Left lung (tissue), 10 donors: ENCODE data around the gene PPEF2. TPM values are rescaled to one million over a fixed set of nuclear protein-coding genes. Genes with fewer than 3 reads are reported as not detected.

Experiments used
- ATAC-seq: fragments of 200-7000 bp; cut with Tn5 transposase; one replicate; pipeline ENCODE4 v1.9.1; 2020; ENCODE audit warnings: moderate library complexity
- DNase-seq, 4 donors: peaks; one replicate each; pipeline ENCODE4 v3.0.0-alpha.2; 2013 to 2020
- H3K27ac ChIP-seq, 2 donors: fragments of 200-600 bp; sonication (generic) in 1 of 2; one replicate each; pipeline versions ENCODE4 v1.5.0 to v1.8.0; 2020 to 2021
- H3K27me3 ChIP-seq, 2 donors: fragments of 200-600 bp; sonication (generic) in 1 of 2; one replicate each; pipeline versions ENCODE4 v1.5.0 to v1.8.0; 2020 to 2021
- H3K36me3 ChIP-seq, 2 donors: fragments of 200-600 bp; sonication (generic) in 1 of 2; one replicate each; pipeline versions ENCODE4 v1.5.0 to v1.8.0; 2020 to 2021
- H3K4me1 ChIP-seq, 2 donors: fragments of 200-600 bp; one replicate each; pipeline ENCODE4 v1.8.0; 2021
- H3K4me3 ChIP-seq, 2 donors: fragments of 200-600 bp; sonication (generic) in 1 of 2; one replicate each; pipeline versions ENCODE4 v1.5.0 to v1.8.0; 2020 to 2021; ENCODE audit warnings: mild to moderate bottlenecking in 1 of 2
- H3K9me3 ChIP-seq, 2 donors: fragments of 200-600 bp; sonication (generic) in 1 of 2; one replicate each; pipeline versions ENCODE4 v1.5.0 to v1.8.0; 2020 to 2021
- CTCF ChIP-seq, 2 donors: fragments of 200-600 bp; sonication (generic) in 1 of 2; IDR thresholded peaks; one replicate each; pipeline versions ENCODE4 v1.5.0 to v1.8.0; 2021; ENCODE audit warnings: antibody characterized with exemption in 2 of 2
- intact Hi-C, 2 donors: fragments of 100-400 bp; cut with DNase I; formaldehyde crosslinking; loops; one replicate each; pipeline versions ENCODE4 v1.11.2 to v1.14.2; 2022
- polyA plus RNA-seq, 6 donors: library from polyadenylated mRNA; unstranded; fragments of 120-200 nt; gene quantifications; one replicate each; pipeline ENCODE4 v1.2.1, GENCODE V29; 2013; ENCODE audit not compliant: insufficient read length in 6 of 6
- total RNA-seq, 2 donors: library from RNA; stranded (reverse); fragmentation: NEBNext Ultra II Directional; extraction: Animal tissue kit (Norgen Biotek cat#: 25700); gene quantifications; one replicate each; pipeline ENCODE4 v1.2.1, GENCODE V29; 2021
- donor health status: DM: no; HTN: yes; CAD: no.
- donor health status: DM: no; HTN: no; CAD: no.

PPEF2 gene
- total and polyA plus RNA-seq, 8 donors: 0.06 to 0.54 (median 0.26) TPM; not detected in 4

- no peak for TF ChIP-seq CTCF (IDR thresholded peaks at IDR 0.05)
- no peaks in the 10 kb centered on the region for H3K36me3 ChIP-seq
- no peaks in the 10 kb centered on the region for H3K27me3 ChIP-seq
- intact Hi-C loops: no loop called here
- DNase-seq (no peak), ATAC-seq (no peak)
- H3K9me3 ChIP-seq: no peaks in the 10 kb centered on the region
- peaks cover 0 to 8% of the 10 kb centered on the region in 2 donors for H3K4me1 ChIP-seq
- no peak overlapping the region for H3K27ac ChIP-seq
- H3K4me3 ChIP-seq: no peak overlapping the region
Observed at GRCh38 chr4:75898536-75898935, 3.7 kb downstream of the PPEF2 start.

GRCh38 chr4:75895744-75896314 is 6.4 kb downstream of the PPEF2 start:
- Histone ChIP-seq H3K36me3 (no peaks in the 10 kb centered on the region), H3K27ac (no peak overlapping the region), H3K4me1 (no peaks in the 10 kb centered on the region), H3K9me3 (no peaks in the 10 kb centered on the region), H3K4me3 (no peak overlapping the region), H3K27me3 (no peaks in the 10 kb centered on the region)
- intact Hi-C loops: no loop called here
- ATAC-seq (peak; percentile 88), DNase-seq (no peak)
- peak; percentile 35 to 59 for TF ChIP-seq CTCF (IDR thresholded peaks at IDR 0.05)

GRCh38 chr4:75892508-75892907 is 9.7 kb downstream of the PPEF2 start:
- no peaks in the 10 kb centered on the region for H3K9me3 ChIP-seq
- no peaks in the 10 kb centered on the region for H3K36me3 ChIP-seq
- intact Hi-C loops: no loop called here
- ATAC-seq (no peak), DNase-seq (no peak)
- no peaks in the 10 kb centered on the region for H3K4me1 ChIP-seq
- no peak overlapping the region for H3K4me3 ChIP-seq
- no peak overlapping the region for H3K27ac ChIP-seq
- no peaks in the 10 kb centered on the region for H3K27me3 ChIP-seq
- no peak for TF ChIP-seq CTCF (IDR thresholded peaks at IDR 0.05)

DNA sequence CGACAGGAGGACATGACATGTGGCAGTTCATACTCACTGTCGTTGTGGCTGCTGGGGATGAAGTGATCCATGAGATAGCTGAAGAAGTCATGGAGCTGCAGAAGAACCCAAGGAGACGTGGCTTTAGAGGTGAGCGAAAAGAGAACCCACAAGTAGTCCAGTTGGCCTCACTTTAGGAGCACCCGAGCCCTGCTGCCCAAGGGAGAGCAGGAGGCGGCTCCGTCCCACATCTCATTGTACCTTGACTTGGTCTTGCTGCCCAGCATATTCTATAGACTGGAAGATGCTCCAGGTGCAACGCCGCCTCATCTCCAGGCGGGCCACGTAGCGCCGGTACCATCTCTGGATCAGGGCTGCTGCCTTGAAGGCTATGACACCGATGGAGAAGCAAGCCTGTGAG is 10.6 kb downstream of the PPEF2 start:
- DNase-seq: no peak
- intact Hi-C loops: no loop called here
- no peaks in the 10 kb centered on the region for H3K9me3 ChIP-seq
- ATAC-seq: no peak
- no peak overlapping the region for H3K4me3 ChIP-seq
- no peaks in the 10 kb centered on the region for H3K36me3 ChIP-seq
- no peak overlapping the region for H3K27ac ChIP-seq
- peaks cover 0 to 3% of the 10 kb centered on the region in 2 donors for H3K27me3 ChIP-seq
- TF ChIP-seq CTCF (IDR thresholded peaks at IDR 0.05): no peak
- H3K4me1 ChIP-seq: no peaks in the 10 kb centered on the region

- ATAC-seq: no peak
- no peak overlapping the region for H3K4me3 ChIP-seq
Observed at GRCh38 chr4:75889537-75890199, 12.6 kb downstream of the PPEF2 start.

More at GRCh38 chr4:75889537-75890199, 12.6 kb downstream of the PPEF2 start:
- DNase-seq: no peak
- Histone ChIP-seq H3K27ac (no peak overlapping the region), H3K27me3 (peaks cover 4 to 15% of the 10 kb centered on the region in 2 donors), H3K9me3 (no peaks in the 10 kb centered on the region), H3K4me1 (no peaks in the 10 kb centered on the region), H3K36me3 (no peaks in the 10 kb centered on the region)
- TF ChIP-seq CTCF (IDR thresholded peaks at IDR 0.05): no peak
- intact Hi-C loops: no loop called here
